HG02763 (cell line): ENCODE measurements around the gene USP38.
"Not testable (repeated sequence)": the region's sequence is repeated elsewhere in the genome, so short reads cannot be mapped to it uniquely, and the experiment has no call there.

Experiments
- ATAC-seq: cut with Tn5 transposase; IDR thresholded peaks from one replicate; pipeline ENCODE4 v1.9.1; 2021; ENCODE audit warnings: mild to moderate bottlenecking, moderate library complexity; ENCODE audit not compliant: unreplicated experiment

The USP38 gene, protein sequence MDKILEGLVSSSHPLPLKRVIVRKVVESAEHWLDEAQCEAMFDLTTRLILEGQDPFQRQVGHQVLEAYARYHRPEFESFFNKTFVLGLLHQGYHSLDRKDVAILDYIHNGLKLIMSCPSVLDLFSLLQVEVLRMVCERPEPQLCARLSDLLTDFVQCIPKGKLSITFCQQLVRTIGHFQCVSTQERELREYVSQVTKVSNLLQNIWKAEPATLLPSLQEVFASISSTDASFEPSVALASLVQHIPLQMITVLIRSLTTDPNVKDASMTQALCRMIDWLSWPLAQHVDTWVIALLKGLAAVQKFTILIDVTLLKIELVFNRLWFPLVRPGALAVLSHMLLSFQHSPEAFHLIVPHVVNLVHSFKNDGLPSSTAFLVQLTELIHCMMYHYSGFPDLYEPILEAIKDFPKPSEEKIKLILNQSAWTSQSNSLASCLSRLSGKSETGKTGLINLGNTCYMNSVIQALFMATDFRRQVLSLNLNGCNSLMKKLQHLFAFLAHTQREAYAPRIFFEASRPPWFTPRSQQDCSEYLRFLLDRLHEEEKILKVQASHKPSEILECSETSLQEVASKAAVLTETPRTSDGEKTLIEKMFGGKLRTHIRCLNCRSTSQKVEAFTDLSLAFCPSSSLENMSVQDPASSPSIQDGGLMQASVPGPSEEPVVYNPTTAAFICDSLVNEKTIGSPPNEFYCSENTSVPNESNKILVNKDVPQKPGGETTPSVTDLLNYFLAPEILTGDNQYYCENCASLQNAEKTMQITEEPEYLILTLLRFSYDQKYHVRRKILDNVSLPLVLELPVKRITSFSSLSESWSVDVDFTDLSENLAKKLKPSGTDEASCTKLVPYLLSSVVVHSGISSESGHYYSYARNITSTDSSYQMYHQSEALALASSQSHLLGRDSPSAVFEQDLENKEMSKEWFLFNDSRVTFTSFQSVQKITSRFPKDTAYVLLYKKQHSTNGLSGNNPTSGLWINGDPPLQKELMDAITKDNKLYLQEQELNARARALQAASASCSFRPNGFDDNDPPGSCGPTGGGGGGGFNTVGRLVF

DNA sequence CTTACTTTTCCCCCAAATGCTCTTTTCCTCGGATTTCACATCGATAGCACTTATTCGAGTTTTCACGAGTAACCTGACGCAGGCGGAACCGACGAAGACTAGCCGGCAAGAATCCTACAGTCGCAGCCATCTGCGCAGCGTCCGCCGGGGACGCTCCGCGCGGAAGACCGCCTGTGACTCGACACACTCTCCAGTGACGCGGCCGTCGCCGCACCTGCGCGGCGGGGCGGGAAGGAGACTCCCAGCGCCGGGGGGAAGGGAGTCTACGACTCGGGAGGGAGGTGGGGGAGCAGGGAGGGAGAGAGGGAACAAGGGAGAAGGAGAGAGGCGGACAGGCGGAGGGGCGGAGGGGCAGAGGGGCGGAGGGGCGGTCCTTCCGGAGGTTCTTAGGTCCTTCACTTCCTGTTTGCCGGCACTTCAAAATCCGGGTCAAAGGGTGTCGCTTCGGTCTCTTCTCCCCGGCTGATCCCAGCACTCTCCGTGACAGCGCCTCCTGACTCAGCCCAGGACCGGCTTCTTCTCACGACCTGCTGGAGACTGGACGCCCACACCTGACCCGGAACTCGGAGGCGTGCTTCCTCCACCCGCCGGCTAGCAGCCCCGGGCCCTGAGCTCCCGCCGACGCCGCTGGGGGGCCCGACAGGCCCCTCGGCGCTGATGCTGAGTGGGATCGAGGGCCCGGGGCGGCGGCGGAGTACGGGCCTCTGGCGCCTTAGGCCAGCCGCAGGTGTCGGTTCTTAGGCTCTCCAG lies at the start of gene USP38:
Gene USP38, plus strand, starts transcription at position 415 of the 750 bp plus-strand sequence. CDS start 534 bp downstream, outside the sequence.
- peak; percentile 75 for ATAC-seq

DNA sequence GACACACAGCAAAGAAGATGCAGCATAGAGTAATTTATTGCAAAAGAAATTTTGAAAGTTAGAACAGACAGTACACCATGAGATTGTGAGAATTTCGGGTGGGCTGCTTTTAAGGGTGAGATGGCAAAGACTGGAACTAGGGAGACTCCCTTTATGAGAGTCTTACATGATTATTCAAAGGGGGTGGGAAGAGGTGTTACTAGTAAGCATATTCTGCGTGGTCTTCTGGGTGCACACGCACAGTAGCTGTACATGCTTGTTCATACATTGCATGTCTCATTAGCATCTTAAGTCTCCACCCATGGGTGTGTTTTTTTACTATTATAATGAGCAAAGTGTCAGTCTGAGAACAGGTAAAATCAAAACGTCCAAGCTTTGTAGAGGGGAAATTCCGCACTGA lies 49.4 kb upstream of the USP38 start:
- ATAC-seq = no peak

- ATAC-seq = no peak
Measured at GRCh38 chr4:143140696-143141095, 44.0 kb upstream of the USP38 start.

DNA sequence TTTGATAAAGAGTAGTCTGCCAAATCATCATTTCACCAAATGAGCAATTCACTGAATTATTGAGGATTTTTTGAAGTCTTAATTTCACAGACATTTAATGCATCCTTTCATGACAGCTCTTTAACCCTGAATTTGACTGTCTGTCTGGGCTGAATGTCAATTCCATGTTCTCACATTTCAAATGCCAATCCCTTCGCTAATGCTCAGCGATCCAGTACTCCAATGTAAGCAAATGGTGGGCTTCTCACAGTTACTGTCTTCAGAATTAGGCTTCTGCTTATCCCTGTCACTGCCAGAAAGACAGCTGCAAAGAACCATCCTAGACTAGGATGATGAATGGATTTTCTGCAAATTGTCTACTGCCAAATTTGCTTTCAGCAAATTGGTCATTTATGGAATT lies 36.2 kb upstream of the USP38 start:
- no peak for ATAC-seq

- no peak for ATAC-seq
Measured at GRCh38 chr4:143156853-143157252, 27.9 kb upstream of the USP38 start.

- no peak for ATAC-seq
Measured at GRCh38 chr4:143163614-143164013, 21.1 kb upstream of the USP38 start.

- ATAC-seq = not testable (repeated sequence)
Measured at GRCh38 chr4:143166722-143167121, 18.0 kb upstream of the USP38 start.

GRCh38 chr4:143178923-143179322 lies 5.8 kb upstream of the USP38 start:
- ATAC-seq = no peak

- ATAC-seq = no peak
Measured at GRCh38 chr4:143183513-143184216, 1.1 kb upstream of the USP38 start.

GRCh38 chr4:143184217-143184502 lies 557 bp upstream of the USP38 start:
- peak; percentile 26 for ATAC-seq

GRCh38 chr4:143185253-143186107 lies 763 bp downstream of the USP38 start:
- peak; percentile 20 for ATAC-seq

DNA sequence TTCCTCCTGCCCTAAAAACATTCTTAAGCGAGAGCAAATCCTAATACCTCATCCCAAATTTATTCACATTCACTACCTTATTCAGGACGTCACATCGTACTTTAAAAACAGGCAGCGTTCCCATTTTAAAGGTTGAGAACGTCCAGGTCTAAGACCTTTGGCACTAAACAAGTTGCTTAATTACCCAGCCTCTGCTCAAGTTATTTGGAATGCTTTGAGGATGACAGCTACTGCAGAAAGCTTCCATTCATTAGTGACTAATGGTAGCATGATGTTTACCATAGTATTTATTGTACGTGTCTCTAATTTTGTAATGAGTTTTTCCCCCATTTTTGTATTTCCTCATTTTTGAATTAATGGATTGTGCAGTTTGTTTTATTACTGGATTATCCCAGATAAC lies 1.5 kb downstream of the USP38 start:
- no peak for ATAC-seq

- ATAC-seq = no peak
Measured at GRCh38 chr4:143186649-143187048, 1.9 kb downstream of the USP38 start.

DNA sequence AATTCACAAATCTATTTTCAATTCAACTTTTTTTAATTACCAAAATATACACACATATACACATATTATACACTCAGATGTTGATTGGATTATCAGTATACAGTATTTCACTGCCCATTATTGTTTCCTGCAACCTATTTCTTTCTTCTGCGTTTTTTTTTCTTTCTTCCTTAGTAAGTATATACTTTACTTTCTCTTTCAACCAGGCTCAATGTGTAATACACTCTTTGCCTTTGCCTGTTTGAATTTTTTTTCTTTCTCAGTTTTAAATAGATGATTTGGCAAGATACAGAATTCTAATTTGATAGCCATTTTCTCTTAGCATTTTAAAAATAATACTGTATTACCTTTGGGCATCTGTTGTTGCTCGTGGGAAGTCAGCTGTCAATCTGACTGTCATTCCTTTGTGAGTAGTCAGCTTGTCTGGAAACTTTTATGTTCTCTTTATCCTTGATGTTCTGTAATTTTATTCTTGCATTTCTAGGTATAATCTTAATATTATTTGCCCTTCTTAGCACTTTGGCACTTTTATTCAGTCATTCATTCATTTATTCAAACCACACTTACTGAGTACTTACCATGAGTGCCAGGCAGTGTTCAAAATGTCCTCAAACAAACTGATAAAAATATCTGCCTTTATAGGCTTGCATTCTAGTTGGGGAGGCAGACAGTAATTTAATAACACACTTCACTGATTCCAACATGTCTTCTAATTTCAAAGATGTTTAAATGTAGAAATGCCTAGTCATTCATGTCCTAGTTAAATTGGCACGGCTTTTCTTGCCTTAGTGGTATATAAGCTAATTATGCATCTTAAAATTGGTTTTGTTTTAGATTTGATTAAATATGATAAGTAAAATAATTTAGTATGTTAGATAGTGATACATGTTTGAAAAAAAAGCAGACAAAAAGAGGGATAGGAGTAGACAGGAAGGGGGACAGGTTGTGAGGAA lies 3.7 kb downstream of the USP38 start:
- no peak for ATAC-seq

GRCh38 chr4:143189528-143189927 lies 4.8 kb downstream of the USP38 start:
- no peak for ATAC-seq

- ATAC-seq = no peak
Measured at GRCh38 chr4:143195581-143195980, 10.9 kb downstream of the USP38 start.

- no peak for ATAC-seq
Measured at GRCh38 chr4:143196323-143196722, 11.6 kb downstream of the USP38 start.

GRCh38 chr4:143199503-143199902 lies 14.8 kb downstream of the USP38 start:
- no peak for ATAC-seq
